Osteocyte (in vitro differentiated cells): ENCODE data around the gene KCNA2. TPM values are rescaled to one million over a fixed set of nuclear protein-coding genes. Genes with fewer than 3 reads are reported as not detected.

Source experiments
- DNase-seq: peaks from one replicate; pipeline ENCODE4 v3.0.0; 2021; ENCODE audit warnings: mixed read lengths; ENCODE audit not compliant: unreplicated experiment; ENCODE audit errors: extremely low spot score
- H3K27ac Mint-ChIP-seq: one replicate; pipeline ENCODE4 v1.8.0; 2021; ENCODE audit warnings: mild to moderate bottlenecking, mixed read lengths; ENCODE audit not compliant: unreplicated experiment
- H3K27me3 Mint-ChIP-seq: one replicate; pipeline ENCODE4 v1.8.0; 2021; ENCODE audit warnings: mixed read lengths; ENCODE audit not compliant: unreplicated experiment
- H3K36me3 Mint-ChIP-seq: one replicate; pipeline ENCODE4 v1.8.0; 2021; ENCODE audit warnings: mixed read lengths; ENCODE audit not compliant: unreplicated experiment
- H3K4me1 Mint-ChIP-seq: one replicate; pipeline ENCODE4 v1.8.0; 2021; ENCODE audit warnings: mixed read lengths; ENCODE audit not compliant: unreplicated experiment
- H3K4me3 Mint-ChIP-seq: one replicate; pipeline ENCODE4 v1.8.0; 2021; ENCODE audit warnings: mild to moderate bottlenecking, moderate library complexity, mixed read lengths; ENCODE audit not compliant: unreplicated experiment
- H3K9me3 Mint-ChIP-seq: one replicate; pipeline ENCODE4 v1.8.0; 2021; ENCODE audit warnings: mixed read lengths; ENCODE audit not compliant: unreplicated experiment
- CTCF ChIP-seq: fragments of 200-600 bp; sonication (generic); IDR thresholded peaks from 2 replicates; pipeline ENCODE4 v1.5.0; 2021; ENCODE audit warnings: antibody characterized with exemption, mild to moderate bottlenecking, moderate library complexity
- total RNA-seq: library from RNA; stranded (reverse); gene quantifications from 2 replicates; pipeline ENCODE4 v1.2.1, GENCODE V29; 2021

KCNA2 gene
- total RNA-seq, 1 donor from 2014 or later = 0.05 TPM

- Mint-ChIP-seq H3K27me3 (peaks cover 26% of the 10 kb centered on the region), H3K4me1 (no peaks in the 10 kb centered on the region), H3K9me3 (no peaks in the 10 kb centered on the region), H3K4me3 (no peak overlapping the region), H3K27ac (no peak overlapping the region), H3K36me3 (no peaks in the 10 kb centered on the region)
- DNase-seq = no peak
- no peak for TF ChIP-seq CTCF
Observed at GRCh38 chr1:110556471-110556807, 49.7 kb downstream of the KCNA2 start.

DNA sequence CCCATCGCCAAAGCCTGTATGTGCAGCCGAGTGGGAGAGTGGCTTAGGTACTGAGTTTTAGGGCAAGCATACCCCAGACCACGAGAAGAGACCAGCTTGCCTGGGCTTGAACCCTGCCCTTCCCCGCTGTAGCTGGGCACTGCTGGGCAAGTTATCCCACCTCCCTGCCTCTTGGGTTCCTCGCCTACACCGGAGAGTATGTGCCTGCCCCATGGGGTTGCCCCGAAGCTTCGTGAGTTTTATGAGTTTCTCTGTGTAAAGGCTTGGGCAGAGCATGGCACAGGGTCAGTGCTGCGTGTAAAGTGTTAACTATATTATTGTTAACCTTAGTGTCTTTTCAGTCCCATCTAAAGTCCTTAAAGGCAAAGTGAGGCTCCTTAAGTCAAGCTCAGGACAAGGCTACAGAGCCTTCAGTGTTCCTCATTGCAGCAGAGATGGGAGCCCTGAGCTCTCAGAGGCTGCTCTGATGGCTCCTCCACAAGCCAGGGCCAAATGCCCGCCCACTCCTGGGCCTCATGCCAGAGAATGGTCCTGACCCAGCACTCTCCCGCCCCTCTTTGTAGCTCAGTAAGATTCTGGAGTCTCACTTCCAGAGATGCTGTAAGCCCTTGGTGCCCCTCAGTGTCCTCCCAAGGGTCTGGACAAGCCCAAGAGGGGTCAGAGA is 50.2 kb downstream of the KCNA2 start:
- no peak for DNase-seq
- Mint-ChIP-seq H3K27me3 (peaks cover 26% of the 10 kb centered on the region), H3K36me3 (no peaks in the 10 kb centered on the region), H3K27ac (no peak overlapping the region), H3K4me3 (no peak overlapping the region), H3K9me3 (no peaks in the 10 kb centered on the region), H3K4me1 (no peaks in the 10 kb centered on the region)
- no peak for TF ChIP-seq CTCF

- Mint-ChIP-seq H3K9me3 (no peaks in the 10 kb centered on the region), H3K4me3 (no peak overlapping the region), H3K27me3 (peaks cover 26% of the 10 kb centered on the region), H3K27ac (no peak overlapping the region), H3K4me1 (no peaks in the 10 kb centered on the region), H3K36me3 (no peaks in the 10 kb centered on the region)
- peak; percentile 38 for TF ChIP-seq CTCF
- no peak for DNase-seq
Observed at GRCh38 chr1:110554871-110555801, 51.0 kb downstream of the KCNA2 start.

- no peak for DNase-seq
- H3K4me3 Mint-ChIP-seq = no peak overlapping the region
- H3K4me1 Mint-ChIP-seq = no peaks in the 10 kb centered on the region
- peaks cover 21% of the 10 kb centered on the region for H3K27me3 Mint-ChIP-seq
- no peak for TF ChIP-seq CTCF
- H3K9me3 Mint-ChIP-seq = no peaks in the 10 kb centered on the region
- no peak overlapping the region for H3K27ac Mint-ChIP-seq
- H3K36me3 Mint-ChIP-seq = no peaks in the 10 kb centered on the region
Observed at GRCh38 chr1:110551278-110551809, 54.8 kb downstream of the KCNA2 start.

- no peaks in the 10 kb centered on the region for H3K9me3 Mint-ChIP-seq
- no peak overlapping the region for H3K27ac Mint-ChIP-seq
- TF ChIP-seq CTCF = no peak
- H3K4me1 Mint-ChIP-seq = no peaks in the 10 kb centered on the region
- no peak overlapping the region for H3K4me3 Mint-ChIP-seq
- peaks cover 15% of the 10 kb centered on the region for H3K27me3 Mint-ChIP-seq
- no peaks in the 10 kb centered on the region for H3K36me3 Mint-ChIP-seq
- no peak for DNase-seq
Observed at GRCh38 chr1:110549831-110550230, 56.3 kb downstream of the KCNA2 start.
